GM12878 (cell line): ENCODE data around the gene RPL32. TPM values are rescaled to one million over a fixed set of nuclear protein-coding genes. Genes with fewer than 3 reads are reported as not detected.

Experiments used
- ATAC-seq: fragments of 200-7000 bp; cut with Tn5 transposase; 3 replicates; pipeline ENCODE4 v1.9.1; 2020; ENCODE audit warnings: mild to moderate bottlenecking, moderate library complexity
- BruUV-seq: library from RNA; stranded (reverse); fragments of 400-500 nt; replicated peaks from 2 replicates; lab custom pipeline; 2021; lab: Mats Ljungman, UMichigan
- CTCF ChIA-PET: fragments of 300-600 bp; sonication (Branson Sonifier 250); formaldehyde crosslinking; extraction: SDS; loops from one replicate; lab custom pipeline; 2021; ENCODE audit warnings: inconsistent platforms; lab: Yijun Ruan, JAX
- POLR2A ChIA-PET: fragments of 350-600 bp; formaldehyde crosslinking; extraction: SDS; loops from one replicate; lab custom pipeline; 2021; ENCODE audit warnings: inconsistent platforms; lab: Charles Lee
- RAD21 ChIA-PET: fragments of 300-600 bp; sonication (Branson Sonifier 250); formaldehyde crosslinking; loops from one replicate; lab custom pipeline; 2023; ENCODE audit warnings: antibody characterized with exemption; ENCODE audit not compliant: unreplicated experiment; lab: Charles Lee
- SMC1A ChIA-PET: fragments of 300-600 bp; sonication (Branson Sonifier 250); formaldehyde crosslinking; loops from one replicate; lab custom pipeline; 2023; ENCODE audit not compliant: unreplicated experiment, uncharacterized antibody; lab: Charles Lee
- DNase-seq: peaks from one replicate; pipeline ENCODE4 v3.0.0-alpha.2; 2011; ENCODE audit warnings: low read depth, low spot score
- FAIRE-seq: peaks from 3 replicates; lab custom pipeline; 2011; peaks lifted over from hg19 to GRCh38; lab: Jason Lieb, UNC
- H2AFZ ChIP-seq: 2 replicates; pipeline ENCODE4 v1.6.0; 2011; ENCODE audit warnings: low read depth, low read length, control low read depth; ENCODE audit not compliant: control insufficient read depth
- H3K27ac ChIP-seq: 2 replicates; pipeline ENCODE4 v1.5.1; 2011; ENCODE audit warnings: control low read depth; ENCODE audit not compliant: control insufficient read depth, insufficient read depth
- H3K27me3 ChIP-seq, 2 experiments: replicated peaks in 1 of 2; 2 replicates each; pipeline versions ENCODE4 v1.6.0 to v1.6.1; 2011; ENCODE audit warnings: low read length in 1 of 2; ENCODE audit not compliant: control insufficient read depth in 2 of 2, insufficient read depth in 2 of 2
- H3K36me3 ChIP-seq, 2 experiments: 2 replicates each; pipeline ENCODE4 v1.5.1; 2011; ENCODE audit warnings: low read length in 1 of 2; ENCODE audit not compliant: control insufficient read depth in 2 of 2, insufficient read depth in 2 of 2
- H3K4me1 ChIP-seq: 2 replicates; pipeline ENCODE4 v1.6.1; 2011; ENCODE audit warnings: mild to moderate bottlenecking, low read length, moderate library complexity, mixed read lengths; ENCODE audit not compliant: control insufficient read depth, insufficient read depth
- H3K4me2 ChIP-seq: 2 replicates; pipeline ENCODE4 v1.6.0; 2011; ENCODE audit warnings: control low read depth; ENCODE audit not compliant: control insufficient read depth, insufficient read depth
- H3K4me3 ChIP-seq: fragments of 200-600 bp; sonication (generic); 2 replicates; pipeline ENCODE4 v1.5.1; 2016
- H3K79me2 ChIP-seq: 2 replicates; pipeline ENCODE4 v1.6.0; 2011; ENCODE audit warnings: low read length; ENCODE audit not compliant: control insufficient read depth, insufficient read depth
- H3K9ac ChIP-seq: 2 replicates; pipeline ENCODE4 v1.8.0; 2011; ENCODE audit warnings: low read length, control low read depth, mixed read lengths; ENCODE audit not compliant: control insufficient read depth, insufficient read depth
- H3K9me3 ChIP-seq: replicated peaks from 3 replicates; pipeline ENCODE4 v1.5.1; 2011; ENCODE audit warnings: mild to moderate bottlenecking, low read length; ENCODE audit not compliant: control insufficient read depth, insufficient read depth
- H4K20me1 ChIP-seq: 2 replicates; pipeline ENCODE4 v1.6.0; 2011; ENCODE audit not compliant: control insufficient read depth, insufficient read depth
- BHLHE40 ChIP-seq, 2 experiments: fragments of 450-650 bp in 1 of 2; IDR thresholded peaks; 2 replicates each; pipeline ENCODE4 v1.6.1; 2011 to 2017; ENCODE audit warnings: low read depth in 2 of 2, borderline replicate concordance in 1 of 2, improper control_type of control experiment in 1 of 2, low read length in 1 of 2, mild to moderate bottlenecking in 1 of 2
- NBN ChIP-seq: fragments of 450-650 bp; IDR thresholded peaks from 2 replicates; pipeline ENCODE4 v1.6.1; 2016
- NR2C1 ChIP-seq: fragments of 450-650 bp; IDR thresholded peaks from 2 replicates; pipeline ENCODE4 v1.6.1; 2017; ENCODE audit warnings: antibody characterized with exemption, mild to moderate bottlenecking, moderate library complexity
- YY1 ChIP-seq: IDR thresholded peaks from 2 replicates; pipeline ENCODE4 v1.6.1; 2011; ENCODE audit warnings: low read depth, mild to moderate bottlenecking, low read length
- ZNF24 ChIP-seq: fragments of 450-650 bp; IDR thresholded peaks from 2 replicates; pipeline ENCODE4 v1.6.1; 2017; ENCODE audit warnings: antibody characterized with exemption, mild to moderate bottlenecking
- WGBS: methylation state at CpG from one replicate; pipeline ENCODE4 v1.1.6; 2016; ENCODE audit warnings: low lambda C conversion rate; ENCODE audit not compliant: insufficient replicate concordance, insufficient coverage; ENCODE audit errors: missing lambda C conversion rate; 5-methylcytosine and 5-hydroxymethylcytosine counted together
- in situ Hi-C: fragments of 300-500 bp; cut with MboI; formaldehyde crosslinking; loops from 9 replicates; pipeline ENCODE4 v1.14.3; 2018; ENCODE audit warnings: mixed read lengths
- intact Hi-C: fragments of 100-400 bp; cut with micrococcal nuclease; formaldehyde crosslinking; loops from one replicate; pipeline ENCODE4 v1.14.2; 2022; ENCODE audit not compliant: unreplicated experiment
- polyA plus RNA-seq, 11 experiments: library from polyadenylated mRNA; depleted of rRNA in 4 of 11; unstranded in 6 of 11; stranded (reverse) in 5 of 11; fragments of >200 nt; fragmentation: Nextera tagmentation in 4 of 11; fragmentation: Illumina TruSeq in 1 of 11; extraction: Ambion mirVana in 4 of 11; extraction: Trizol in 1 of 11; gene quantifications; 1 replicate in 1 of 11; 2 replicates in 10 of 11; pipeline versions ENCODE4 v1.2.1 to v1.2.3, GENCODE V29; 2011 to 2016; ENCODE audit warnings: inconsistent platforms in 2 of 11, missing spikeins in 2 of 11, low read depth in 1 of 11
- total RNA-seq, 4 experiments: library from RNA; depleted of rRNA in 3 of 4; stranded (reverse); fragments of >200 nt in 3 of 4; fragmentation: Illumina TruSeq in 1 of 4; extraction: Trizol in 1 of 4; gene quantifications; 2 replicates each; pipeline versions ENCODE4 v1.2.1 to v1.2.3, GENCODE V29; 2013 to 2021
- TF ChIP-seq, protein P1 (sequence below): fragments of 450-650 bp; IDR thresholded peaks from 2 replicates; pipeline ENCODE4 v1.6.1; 2017; ENCODE audit warnings: mild to moderate bottlenecking, low read depth, inconsistent platforms; ENCODE audit not compliant: poor library complexity, severe bottlenecking
- TF ChIP-seq, protein P2 (sequence below): fragments of 450-650 bp; IDR thresholded peaks from 2 replicates; pipeline ENCODE4 v1.6.1; 2016; ENCODE audit warnings: mild to moderate bottlenecking
- TF ChIP-seq, protein P3 (sequence below): IDR thresholded peaks from 2 replicates; pipeline ENCODE4 v1.6.1; 2012; ENCODE audit warnings: low read length, inconsistent platforms

The RPL32 gene
- total and polyA plus RNA-seq, 10 of the 15 experiments (the other 5 are each of a cell fraction or from before 2014, with no cell fraction given) = 1,533 to 5,147 (median 3,350) TPM

- Histone ChIP-seq H3K4me2 (peak overlapping the region; percentile 86; the same call in 1 of the 2 replicates), H3K9ac (peak overlapping the region; percentile 99), H3K79me2 (peaks cover 44% of the 10 kb centered on the region), H3K9me3 (no peaks in the 10 kb centered on the region; the same call in 2 of the 3 replicates), H3K36me3 (peaks cover 13 to 29% of the 10 kb centered on the region in 2 experiments), H4K20me1 (peaks cover 16% of the 10 kb centered on the region), H3K4me1 (peaks cover 8% of the 10 kb centered on the region; the same call in 1 of the 2 replicates), H3K27me3 (no peaks in the 10 kb centered on the region), H3K27ac (peak overlapping the region; percentile 90), H3K4me3 (peak overlapping the region; percentile 26; the same call in 1 of the 2 replicates), H2AFZ (peak overlapping the region; percentile 94)
- ChIA-PET RAD21 (interaction anchor here (0.7 to 2.1 kb wide), 7 partner anchors 19 to 288 kb away, joined by 3 to 6 read pairs (median 3); no protein-coding TSS in a partner anchor), CTCF (interaction anchor here (0.7 to 4.4 kb wide), 41 partner anchors 9 to 362 kb away, joined by 3 to 27 read pairs (median 5); partner anchors contain the start of gene TSEN2), SMC1A (interaction anchor here (0.7 to 2.4 kb wide), 11 partner anchors 10 to 707 kb away, joined by 3 to 12 read pairs (median 4); no protein-coding TSS in a partner anchor), POLR2A (interaction anchor here (0.6 to 1.8 kb wide), 5 partner anchors 9 to 358 kb away, joined by 3 to 5 read pairs (median 3); partner anchors contain the start of gene TSEN2)
- ATAC-seq = peak; percentile 9; the same call in 2 of the 3 replicates
- no peak for FAIRE-seq
- intact Hi-C loops = loop anchor here (5.0 kb wide), 1 partner anchor 285 kb away; the partner anchor contains the start of gene MKRN2
- BruUV-seq = no TSS peak
- WGBS = 9% methylated on average over 7 of the region's 7 CpGs
- no peak for DNase-seq
- in situ Hi-C loops = no loop called here
- TF ChIP-seq, protein P1, sequence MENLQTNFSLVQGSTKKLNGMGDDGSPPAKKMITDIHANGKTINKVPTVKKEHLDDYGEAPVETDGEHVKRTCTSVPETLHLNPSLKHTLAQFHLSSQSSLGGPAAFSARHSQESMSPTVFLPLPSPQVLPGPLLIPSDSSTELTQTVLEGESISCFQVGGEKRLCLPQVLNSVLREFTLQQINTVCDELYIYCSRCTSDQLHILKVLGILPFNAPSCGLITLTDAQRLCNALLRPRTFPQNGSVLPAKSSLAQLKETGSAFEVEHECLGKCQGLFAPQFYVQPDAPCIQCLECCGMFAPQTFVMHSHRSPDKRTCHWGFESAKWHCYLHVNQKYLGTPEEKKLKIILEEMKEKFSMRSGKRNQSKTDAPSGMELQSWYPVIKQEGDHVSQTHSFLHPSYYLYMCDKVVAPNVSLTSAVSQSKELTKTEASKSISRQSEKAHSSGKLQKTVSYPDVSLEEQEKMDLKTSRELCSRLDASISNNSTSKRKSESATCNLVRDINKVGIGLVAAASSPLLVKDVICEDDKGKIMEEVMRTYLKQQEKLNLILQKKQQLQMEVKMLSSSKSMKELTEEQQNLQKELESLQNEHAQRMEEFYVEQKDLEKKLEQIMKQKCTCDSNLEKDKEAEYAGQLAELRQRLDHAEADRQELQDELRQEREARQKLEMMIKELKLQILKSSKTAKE = peak; percentile 6
- TF ChIP-seq, protein P2, sequence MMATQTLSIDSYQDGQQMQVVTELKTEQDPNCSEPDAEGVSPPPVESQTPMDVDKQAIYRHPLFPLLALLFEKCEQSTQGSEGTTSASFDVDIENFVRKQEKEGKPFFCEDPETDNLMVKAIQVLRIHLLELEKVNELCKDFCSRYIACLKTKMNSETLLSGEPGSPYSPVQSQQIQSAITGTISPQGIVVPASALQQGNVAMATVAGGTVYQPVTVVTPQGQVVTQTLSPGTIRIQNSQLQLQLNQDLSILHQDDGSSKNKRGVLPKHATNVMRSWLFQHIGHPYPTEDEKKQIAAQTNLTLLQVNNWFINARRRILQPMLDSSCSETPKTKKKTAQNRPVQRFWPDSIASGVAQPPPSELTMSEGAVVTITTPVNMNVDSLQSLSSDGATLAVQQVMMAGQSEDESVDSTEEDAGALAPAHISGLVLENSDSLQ = no peak
- 0 out of 2 replicates have a peak, but pooled peaks have one; percentile 5 for TF ChIP-seq NBN
- no peak for TF ChIP-seq YY1
- TF ChIP-seq, protein P3, sequence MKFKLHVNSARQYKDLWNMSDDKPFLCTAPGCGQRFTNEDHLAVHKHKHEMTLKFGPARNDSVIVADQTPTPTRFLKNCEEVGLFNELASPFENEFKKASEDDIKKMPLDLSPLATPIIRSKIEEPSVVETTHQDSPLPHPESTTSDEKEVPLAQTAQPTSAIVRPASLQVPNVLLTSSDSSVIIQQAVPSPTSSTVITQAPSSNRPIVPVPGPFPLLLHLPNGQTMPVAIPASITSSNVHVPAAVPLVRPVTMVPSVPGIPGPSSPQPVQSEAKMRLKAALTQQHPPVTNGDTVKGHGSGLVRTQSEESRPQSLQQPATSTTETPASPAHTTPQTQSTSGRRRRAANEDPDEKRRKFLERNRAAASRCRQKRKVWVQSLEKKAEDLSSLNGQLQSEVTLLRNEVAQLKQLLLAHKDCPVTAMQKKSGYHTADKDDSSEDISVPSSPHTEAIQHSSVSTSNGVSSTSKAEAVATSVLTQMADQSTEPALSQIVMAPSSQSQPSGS = 0 out of 2 replicates have a peak, but pooled peaks have one; percentile 6
- peak; percentile 30; the same call in 1 of the 2 replicates for TF ChIP-seq ZNF24
- TF ChIP-seq NR2C1 = no peak
- TF ChIP-seq BHLHE40 (IDR thresholded peaks at IDR 0.05; ENCODE audit: borderline replicate concordance in 1 of 2, low read depth in 2 of 2, low read length in 1 of 2) = no peak
These were observed 584 bp upstream of the RPL32 start for GRCh38 chr3:12841970-12842328.
